HepG2 (cell line): ENCODE results near the gene NDRG2. TPM values are rescaled to one million over a fixed set of nuclear protein-coding genes. Genes with fewer than 3 reads are reported as not detected.

Experiments
- ATAD3A ChIP-seq: sonication (generic); formaldehyde crosslinking; IDR thresholded peaks from 2 replicates; pipeline ENCODE4 v1.4.0; 2020; ENCODE audit warnings: missing genetic modification reagents
- CC2D1A ChIP-seq: sonication (generic); formaldehyde crosslinking; IDR thresholded peaks from 2 replicates; pipeline ENCODE4 v1.8.1; 2023; ENCODE audit warnings: mild to moderate bottlenecking, missing genetic modification reagents
- GABPB1 ChIP-seq: IDR thresholded peaks from 2 replicates; pipeline ENCODE4 v1.6.1; 2016; ENCODE audit warnings: mild to moderate bottlenecking, missing genetic modification reagents, moderate library complexity, missing compliant biosample characterization
- HNRNPK ChIP-seq: fragments of 200-400 bp; formaldehyde crosslinking; IDR thresholded peaks from 2 replicates; pipeline ENCODE4 v1.6.1; 2018; ENCODE audit warnings: low read length, low read depth, moderate library complexity, mild to moderate bottlenecking; ENCODE audit not compliant: poor library complexity, severe bottlenecking
- LCORL ChIP-seq, 2 experiments: fragments of 450-650 bp in 1 of 2; sonication (generic) in 1 of 2; formaldehyde crosslinking in 1 of 2; IDR thresholded peaks; 2 replicates each; pipeline versions ENCODE4 v1.5.0 to v1.6.1; 2017 to 2020; ENCODE audit warnings: antibody characterized with exemption in 1 of 2, missing genetic modification reagents in 1 of 2
- PCBP1 ChIP-seq: fragments of 200-400 bp; formaldehyde crosslinking; IDR thresholded peaks from 2 replicates; pipeline ENCODE4 v1.6.1; 2017; ENCODE audit warnings: mild to moderate bottlenecking, low read depth, low read length, borderline replicate concordance
- PHB2 ChIP-seq: fragments of 450-650 bp; IDR thresholded peaks from 2 replicates; pipeline ENCODE4 v1.6.1; 2018; ENCODE audit not compliant: partially characterized antibody
- RARA ChIP-seq: IDR thresholded peaks from 2 replicates; pipeline ENCODE4 v1.6.1; 2016; ENCODE audit warnings: missing genetic modification reagents, missing compliant biosample characterization
- SAP130 ChIP-seq: IDR thresholded peaks from 2 replicates; pipeline ENCODE4 v1.6.1; 2016; ENCODE audit warnings: low read depth
- TBX2 ChIP-seq: sonication (generic); formaldehyde crosslinking; IDR thresholded peaks from 2 replicates; pipeline ENCODE4 v1.5.0; 2020; ENCODE audit warnings: missing genetic modification reagents, mild to moderate bottlenecking, borderline replicate concordance
- TCF12 ChIP-seq, 2 experiments: fragments of 450-650 bp in 1 of 2; sonication (generic) in 1 of 2; formaldehyde crosslinking in 1 of 2; IDR thresholded peaks; 2 replicates each; pipeline versions ENCODE4 v1.6.1 to v1.8.0; 2017 to 2022; ENCODE audit warnings: antibody characterized with exemption in 1 of 2, mild to moderate bottlenecking in 1 of 2, missing genetic modification reagents in 1 of 2, moderate library complexity in 1 of 2
- TMF1 ChIP-seq: sonication (generic); formaldehyde crosslinking; IDR thresholded peaks from 2 replicates; pipeline ENCODE4 v1.8.1; 2022; ENCODE audit warnings: low read depth, missing genetic modification reagents
- YY1 ChIP-seq: IDR thresholded peaks from 2 replicates; pipeline ENCODE4 v1.6.1; 2011; ENCODE audit warnings: low read length, low read depth, moderate library complexity, mild to moderate bottlenecking; ENCODE audit not compliant: insufficient read depth, insufficient replicate concordance
- ZNF24 ChIP-seq: fragments of 450-650 bp; IDR thresholded peaks from 2 replicates; pipeline ENCODE4 v1.6.1; 2017; ENCODE audit warnings: antibody characterized with exemption, mild to moderate bottlenecking
- ZNF30 ChIP-seq: sonication (generic); formaldehyde crosslinking; IDR thresholded peaks from 2 replicates; pipeline ENCODE4 v1.5.0; 2020; ENCODE audit warnings: mild to moderate bottlenecking, missing genetic modification reagents
- ZNF34 ChIP-seq: sonication (generic); formaldehyde crosslinking; IDR thresholded peaks from 2 replicates; pipeline ENCODE4 v1.4.0; 2020; ENCODE audit warnings: mild to moderate bottlenecking, missing genetic modification reagents, borderline replicate concordance
- ZNF616 ChIP-seq: sonication (generic); formaldehyde crosslinking; IDR thresholded peaks from 2 replicates; pipeline ENCODE4 v1.5.0; 2020; ENCODE audit warnings: low read depth, mild to moderate bottlenecking, missing genetic modification reagents
- ZNF709 ChIP-seq: sonication (generic); formaldehyde crosslinking; IDR thresholded peaks from 2 replicates; pipeline ENCODE4 v1.5.0; 2020; ENCODE audit warnings: mild to moderate bottlenecking, missing genetic modification reagents
- ZNF768 ChIP-seq: sonication (generic); formaldehyde crosslinking; IDR thresholded peaks from 2 replicates; pipeline ENCODE4 v1.4.0; 2020; ENCODE audit warnings: missing genetic modification reagents
- polyA plus RNA-seq, 8 experiments: library from polyadenylated mRNA; depleted of rRNA in 3 of 8; stranded (reverse) in 7 of 8; unstranded in 1 of 8; fragments of >200 nt; fragmentation: Illumina TruSeq in 4 of 8; extraction: Trizol in 4 of 8; gene quantifications; 2 replicates each; pipeline versions ENCODE4 v1.2.1 to v1.2.3, GENCODE V29; 2011 to 2016; ENCODE audit warnings: low read depth in 4 of 8, missing spikeins in 1 of 8, mixed read lengths in 1 of 8; ENCODE audit not compliant: insufficient read depth in 1 of 8
- total RNA-seq, 5 experiments: library from RNA; depleted of rRNA; stranded (reverse); fragments of >200 nt; fragmentation: Illumina TruSeq; extraction: Trizol; gene quantifications; 2 replicates each; pipeline ENCODE4 v1.2.3, GENCODE V29; 2016; ENCODE audit warnings: low read depth in 1 of 5
- TF ChIP-seq, protein P1 (sequence below): IDR thresholded peaks from 2 replicates; pipeline ENCODE4 v1.6.1; 2016; ENCODE audit warnings: mild to moderate bottlenecking
- TF ChIP-seq, protein P2 (sequence below): sonication (generic); formaldehyde crosslinking; IDR thresholded peaks from 2 replicates; pipeline ENCODE4 v1.4.0; 2020; ENCODE audit warnings: missing genetic modification reagents
- TF ChIP-seq, protein P3 (sequence below): sonication (generic); formaldehyde crosslinking; IDR thresholded peaks from 2 replicates; pipeline ENCODE4 v1.5.0; 2020; ENCODE audit warnings: missing genetic modification reagents, mild to moderate bottlenecking, borderline replicate concordance
- TF ChIP-seq, protein P4 (sequence below): IDR thresholded peaks from 2 replicates; pipeline ENCODE4 v1.6.1; 2016; ENCODE audit warnings: missing compliant biosample characterization, missing genetic modification reagents, borderline replicate concordance

Gene NDRG2
- total and polyA plus RNA-seq, 2 of the 13 experiments (the other 11 are each of a cell fraction or from before 2014, with no cell fraction given) = 27.2 to 189 TPM

DNA sequence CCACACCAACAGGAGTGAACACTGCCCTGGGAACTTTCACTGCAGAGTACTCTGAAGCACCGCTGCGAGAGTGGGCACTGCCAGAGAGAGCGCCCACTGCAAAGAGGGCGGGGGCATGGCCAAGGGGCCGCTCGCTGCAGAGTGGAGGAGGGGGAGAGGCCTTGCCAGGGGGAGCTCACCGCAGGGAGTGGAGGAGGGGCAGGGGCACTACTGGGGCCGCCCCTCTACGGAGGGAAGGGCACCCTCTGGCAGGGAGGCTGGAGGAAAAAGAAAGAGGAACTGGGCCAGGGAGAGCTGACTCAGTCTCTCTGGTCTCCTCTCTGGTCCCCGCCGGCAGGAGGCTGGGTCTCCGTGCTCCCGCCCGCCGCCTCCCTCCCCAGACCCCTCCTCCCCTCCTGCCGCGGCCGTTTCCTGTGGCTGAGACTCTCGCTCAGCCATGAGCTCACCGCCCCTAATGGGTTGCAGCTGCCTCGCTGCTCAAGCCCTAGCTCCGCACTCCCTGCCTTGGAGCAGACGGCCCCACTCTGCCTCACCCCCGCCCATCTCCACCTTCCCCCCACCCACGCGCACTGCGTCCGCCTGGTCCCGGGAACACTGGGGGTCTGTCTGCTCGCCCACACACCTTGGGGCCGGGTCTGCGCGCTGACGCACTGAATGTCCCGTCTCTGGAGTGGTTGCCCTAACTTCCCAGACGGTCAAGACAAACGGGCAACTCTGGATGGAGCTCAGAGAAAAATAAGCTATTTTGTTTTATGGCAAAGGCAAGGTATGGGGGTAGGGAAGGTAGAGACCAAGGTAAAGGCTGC, 46.6 kb upstream of the NDRG2 start (continued):
- TF ChIP-seq, protein P1, sequence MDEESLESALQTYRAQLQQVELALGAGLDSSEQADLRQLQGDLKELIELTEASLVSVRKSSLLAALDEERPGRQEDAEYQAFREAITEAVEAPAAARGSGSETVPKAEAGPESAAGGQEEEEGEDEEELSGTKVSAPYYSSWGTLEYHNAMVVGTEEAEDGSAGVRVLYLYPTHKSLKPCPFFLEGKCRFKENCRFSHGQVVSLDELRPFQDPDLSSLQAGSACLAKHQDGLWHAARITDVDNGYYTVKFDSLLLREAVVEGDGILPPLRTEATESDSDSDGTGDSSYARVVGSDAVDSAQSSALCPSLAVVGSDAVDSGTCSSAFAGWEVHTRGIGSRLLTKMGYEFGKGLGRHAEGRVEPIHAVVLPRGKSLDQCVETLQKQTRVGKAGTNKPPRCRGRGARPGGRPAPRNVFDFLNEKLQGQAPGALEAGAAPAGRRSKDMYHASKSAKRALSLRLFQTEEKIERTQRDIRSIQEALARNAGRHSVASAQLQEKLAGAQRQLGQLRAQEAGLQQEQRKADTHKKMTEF (CRISPR knock-in tag) = peak; percentile 31; the same call in 1 of the 2 replicates
- TF ChIP-seq HNRNPK (no peak), ZNF30 (CRISPR knock-in tag) (no peak), YY1 (peak; percentile 45), ATAD3A (CRISPR knock-in tag) (no peak), LCORL (IDR thresholded peaks at IDR 0.05) (no peak), LCORL (CRISPR knock-in tag; IDR thresholded peaks at IDR 0.05) (peak; percentile 48; the same call in 1 of the 2 replicates), SAP130 (CRISPR knock-in tag) (0 out of 2 replicates have a peak, but pooled peaks have one; percentile 44), PHB2 (no peak), TMF1 (CRISPR knock-in tag) (0 out of 2 replicates have a peak, but pooled peaks have one; percentile 41), ZNF768 (CRISPR knock-in tag) (peak; percentile 65; the same call in 1 of the 2 replicates), CC2D1A (CRISPR knock-in tag) (no peak), TBX2 (CRISPR knock-in tag) (no peak), ZNF709 (CRISPR knock-in tag) (peak; percentile 48; the same call in 1 of the 2 replicates), RARA (CRISPR knock-in tag) (peak; percentile 36), PCBP1 (peak; percentile 77; the same call in 1 of the 2 replicates), ZNF24 (no peak), TCF12 (IDR thresholded peaks at IDR 0.05) (no peak), TCF12 (CRISPR knock-in tag; IDR thresholded peaks at IDR 0.05) (peak; percentile 13; the same call in 1 of the 2 replicates), ZNF34 (no peak), GABPB1 (CRISPR knock-in tag) (peak; percentile 75), ZNF616 (CRISPR knock-in tag) (no peak)
- TF ChIP-seq, protein P2, sequence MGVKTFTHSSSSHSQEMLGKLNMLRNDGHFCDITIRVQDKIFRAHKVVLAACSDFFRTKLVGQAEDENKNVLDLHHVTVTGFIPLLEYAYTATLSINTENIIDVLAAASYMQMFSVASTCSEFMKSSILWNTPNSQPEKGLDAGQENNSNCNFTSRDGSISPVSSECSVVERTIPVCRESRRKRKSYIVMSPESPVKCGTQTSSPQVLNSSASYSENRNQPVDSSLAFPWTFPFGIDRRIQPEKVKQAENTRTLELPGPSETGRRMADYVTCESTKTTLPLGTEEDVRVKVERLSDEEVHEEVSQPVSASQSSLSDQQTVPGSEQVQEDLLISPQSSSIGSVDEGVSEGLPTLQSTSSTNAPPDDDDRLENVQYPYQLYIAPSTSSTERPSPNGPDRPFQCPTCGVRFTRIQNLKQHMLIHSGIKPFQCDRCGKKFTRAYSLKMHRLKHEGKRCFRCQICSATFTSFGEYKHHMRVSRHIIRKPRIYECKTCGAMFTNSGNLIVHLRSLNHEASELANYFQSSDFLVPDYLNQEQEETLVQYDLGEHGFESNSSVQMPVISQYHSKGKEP = no peak
- TF ChIP-seq, protein P3, sequence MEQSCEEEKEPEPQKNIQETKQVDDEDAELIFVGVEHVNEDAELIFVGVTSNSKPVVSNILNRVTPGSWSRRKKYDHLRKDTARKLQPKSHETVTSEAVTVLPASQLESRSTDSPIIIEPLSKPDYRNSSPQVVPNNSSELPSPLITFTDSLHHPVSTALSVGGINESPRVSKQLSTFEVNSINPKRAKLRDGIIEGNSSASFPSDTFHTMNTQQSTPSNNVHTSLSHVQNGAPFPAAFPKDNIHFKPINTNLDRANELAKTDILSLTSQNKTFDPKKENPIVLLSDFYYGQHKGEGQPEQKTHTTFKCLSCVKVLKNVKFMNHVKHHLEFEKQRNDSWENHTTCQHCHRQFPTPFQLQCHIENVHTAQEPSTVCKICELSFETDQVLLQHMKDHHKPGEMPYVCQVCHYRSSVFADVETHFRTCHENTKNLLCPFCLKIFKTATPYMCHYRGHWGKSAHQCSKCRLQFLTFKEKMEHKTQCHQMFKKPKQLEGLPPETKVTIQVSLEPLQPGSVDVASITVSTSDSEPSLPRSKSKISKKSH = peak; percentile 87
- TF ChIP-seq, protein P4, sequence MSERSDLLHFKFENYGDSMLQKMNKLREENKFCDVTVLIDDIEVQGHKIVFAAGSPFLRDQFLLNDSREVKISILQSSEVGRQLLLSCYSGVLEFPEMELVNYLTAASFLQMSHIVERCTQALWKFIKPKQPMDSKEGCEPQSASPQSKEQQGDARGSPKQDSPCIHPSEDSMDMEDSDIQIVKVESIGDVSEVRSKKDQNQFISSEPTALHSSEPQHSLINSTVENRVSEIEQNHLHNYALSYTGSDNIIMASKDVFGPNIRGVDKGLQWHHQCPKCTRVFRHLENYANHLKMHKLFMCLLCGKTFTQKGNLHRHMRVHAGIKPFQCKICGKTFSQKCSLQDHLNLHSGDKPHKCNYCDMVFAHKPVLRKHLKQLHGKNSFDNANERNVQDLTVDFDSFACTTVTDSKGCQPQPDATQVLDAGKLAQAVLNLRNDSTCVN (CRISPR knock-in tag) = peak; percentile 25; the same call in 1 of the 2 replicates
